ENCODE measurements around the gene USH2A.

USH2A gene

DNA sequence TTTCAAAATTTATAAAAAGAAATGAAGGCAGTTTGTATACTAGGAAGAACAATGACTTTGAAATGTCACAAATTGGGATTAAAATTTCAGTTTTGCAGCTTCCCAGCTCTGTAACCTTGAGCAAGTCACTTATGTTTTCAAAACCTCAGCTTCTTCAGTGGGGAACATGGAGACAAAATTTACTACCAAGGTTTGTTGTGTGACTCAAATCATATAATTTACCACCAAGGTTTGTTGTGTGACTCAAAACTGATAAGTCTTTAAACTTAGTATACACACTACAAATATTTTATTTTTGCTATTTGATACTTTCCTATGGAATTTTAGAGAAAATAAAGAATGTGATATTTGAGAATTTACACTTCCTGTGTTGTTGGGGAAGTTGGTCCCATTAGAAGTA, 636.3 kb downstream of the USH2A start:
- DNase-seq (ENCODE audit: low read depth): no peak

DNA sequence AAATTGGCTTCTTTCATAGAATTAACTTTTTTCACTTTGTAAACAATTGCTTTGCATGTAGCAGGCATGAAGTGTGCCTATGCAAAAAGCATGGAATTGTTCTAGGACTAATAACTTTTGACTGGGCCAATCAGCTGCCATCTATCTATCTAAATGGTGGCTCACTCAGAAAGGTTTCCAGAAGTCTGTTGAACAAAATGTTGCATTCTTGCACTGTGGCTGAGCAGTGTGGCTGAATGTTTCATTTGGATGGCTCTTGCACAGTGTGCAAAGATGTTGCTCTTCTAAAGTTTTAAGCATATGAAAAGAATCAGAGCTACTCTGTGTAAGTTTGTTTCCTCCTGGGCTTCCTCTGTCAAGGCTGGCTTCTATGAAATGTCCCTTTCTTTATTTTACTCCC, 642.6 kb downstream of the USH2A start:
- DNase-seq (ENCODE audit: low read depth): no peak

DNA sequence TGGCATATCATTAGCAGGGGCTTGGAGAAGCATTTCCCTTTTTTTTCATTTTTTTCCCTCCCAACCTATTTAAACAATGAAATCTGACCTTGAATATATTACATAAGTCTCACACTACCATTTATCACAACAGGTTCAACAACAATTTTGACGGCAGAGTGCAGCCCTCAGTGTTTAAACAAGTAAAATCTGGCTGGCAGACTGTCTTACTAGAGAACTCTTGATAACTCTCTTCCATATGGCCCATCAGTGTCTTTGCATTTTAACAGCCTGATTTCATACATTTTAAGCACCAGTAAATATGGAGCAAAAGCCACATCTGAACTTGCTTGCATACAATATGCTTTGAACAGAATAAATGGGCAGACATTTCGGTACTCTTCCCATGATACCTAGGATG, 643.1 kb downstream of the USH2A start:
- no peak for DNase-seq (ENCODE audit: low read depth)

DNA sequence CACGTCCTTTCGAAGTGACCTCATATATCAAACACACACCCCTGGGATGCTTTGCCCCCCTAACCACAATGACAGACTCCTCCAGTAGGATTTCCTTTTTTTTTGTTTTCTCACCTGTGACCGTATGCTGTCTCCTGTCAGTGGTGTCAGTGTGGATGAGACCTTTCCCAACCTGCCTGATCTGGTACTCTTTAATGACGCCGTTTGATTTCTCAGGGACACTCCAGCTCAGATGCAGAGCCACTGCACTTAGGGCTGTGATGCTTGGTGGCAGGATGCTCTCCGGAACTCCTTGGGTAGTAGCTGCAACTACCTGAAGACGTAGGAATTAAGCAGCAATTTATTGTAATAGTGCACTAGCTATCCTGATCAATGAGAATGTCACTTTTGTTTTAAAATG, 643.5 kb downstream of the USH2A start:
- no peak for DNase-seq (ENCODE audit: low read depth)

DNA sequence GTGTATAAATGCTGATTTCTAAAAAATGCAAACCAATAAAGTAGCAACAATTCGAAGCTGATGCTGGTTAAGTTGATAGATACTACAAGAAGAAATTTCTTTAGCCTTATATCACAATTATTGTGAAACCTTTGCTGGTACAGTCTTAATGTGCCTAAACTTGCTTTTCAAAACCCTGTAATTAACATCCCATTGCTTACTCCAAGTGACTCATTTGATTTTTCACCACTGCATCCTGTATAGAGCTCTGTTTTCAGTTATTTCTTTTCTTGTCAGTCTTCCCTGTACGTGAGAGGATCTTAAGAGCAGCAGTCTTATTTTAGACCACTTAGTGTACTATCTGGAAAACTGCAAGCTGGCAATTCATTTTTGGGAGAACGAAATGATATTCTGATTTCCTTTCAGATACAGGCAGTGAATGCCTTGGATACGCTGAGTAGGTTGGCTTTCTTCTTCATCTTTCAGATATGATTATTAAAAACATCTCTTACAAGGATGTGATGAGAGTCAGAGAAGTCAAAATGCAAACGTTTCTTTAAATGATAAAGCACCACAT, 645.8 kb downstream of the USH2A start:
- peak; percentile 41 for DNase-seq (ENCODE audit: low read depth)

DNA sequence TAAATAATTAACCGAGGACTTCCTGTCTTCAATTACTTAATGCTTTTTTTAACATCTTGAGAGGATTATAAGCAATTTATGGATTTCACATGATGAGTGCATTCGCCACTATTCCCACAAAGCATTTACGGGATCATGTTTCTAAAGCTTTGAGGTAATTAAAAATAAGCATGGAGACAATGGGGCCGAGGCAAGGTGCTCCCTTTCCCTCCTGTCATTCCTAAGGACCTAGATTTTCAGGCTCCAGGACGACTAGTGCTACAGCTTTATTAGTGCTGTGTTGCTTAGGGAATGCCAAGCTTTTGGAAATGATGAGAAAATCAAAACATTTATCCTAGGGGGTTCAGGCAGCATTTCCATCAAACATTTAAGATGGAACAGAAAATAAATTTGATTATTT, 646.9 kb downstream of the USH2A start:
- no peak for DNase-seq (ENCODE audit: low read depth)

DNA sequence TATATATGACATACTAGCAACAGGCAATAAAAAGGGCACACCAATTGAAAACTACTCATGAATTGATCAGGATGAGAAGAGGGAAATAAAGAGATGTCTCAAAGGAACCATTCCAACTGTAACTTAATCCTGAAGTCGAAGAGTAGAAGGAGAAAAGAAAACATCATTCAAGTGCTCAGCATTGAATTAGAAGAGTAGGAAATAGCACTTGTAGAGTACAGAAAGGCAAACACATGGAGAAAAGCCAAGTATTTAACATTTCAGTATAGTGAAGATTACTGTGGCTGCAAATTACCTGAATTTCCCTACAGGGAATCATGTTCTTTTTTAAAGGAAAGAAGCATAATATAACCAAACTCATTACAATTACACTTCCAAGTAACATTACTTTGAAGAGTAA, 651.1 kb downstream of the USH2A start:
- no peak for DNase-seq (ENCODE audit: low read depth)

DNA sequence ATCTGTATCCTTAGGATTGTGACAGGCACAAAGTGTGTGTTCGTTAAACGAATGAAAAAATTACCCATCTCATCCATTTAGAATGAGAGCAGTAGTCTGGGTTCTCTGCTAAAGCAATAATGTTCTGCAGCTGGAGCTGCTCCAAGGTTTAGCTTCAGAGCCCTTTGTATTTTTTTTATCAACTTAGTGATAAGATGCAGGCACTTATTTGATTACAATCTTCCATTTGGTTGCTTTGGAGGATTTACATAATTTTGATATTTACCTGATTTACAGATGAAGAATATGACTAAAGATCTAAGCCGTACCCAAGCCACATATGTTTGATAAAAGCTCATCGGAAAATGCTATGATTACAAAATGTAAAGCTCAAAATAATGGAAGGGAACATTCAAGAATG, 654.9 kb downstream of the USH2A start:
- no peak for DNase-seq (ENCODE audit: low read depth)

DNA sequence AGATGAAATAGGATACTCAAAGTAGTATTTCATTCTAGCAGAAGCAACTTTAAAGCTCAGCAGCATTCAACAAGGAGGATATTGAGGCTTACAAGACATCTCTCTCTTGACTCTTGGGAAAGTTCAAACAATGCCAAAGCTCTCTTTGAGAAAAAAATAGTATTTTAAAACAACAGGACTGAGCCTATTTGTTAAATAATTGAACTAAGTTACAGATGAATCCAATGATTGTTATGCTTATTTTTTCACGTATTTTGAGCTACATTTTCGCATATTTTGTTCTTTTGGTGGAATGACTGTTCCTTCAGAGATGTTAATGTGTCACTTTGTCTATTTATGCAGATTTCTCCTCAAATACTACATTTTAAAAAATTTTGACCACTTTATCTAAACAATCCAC, 655.5 kb downstream of the USH2A start:
- DNase-seq (ENCODE audit: low read depth): no peak

DNA sequence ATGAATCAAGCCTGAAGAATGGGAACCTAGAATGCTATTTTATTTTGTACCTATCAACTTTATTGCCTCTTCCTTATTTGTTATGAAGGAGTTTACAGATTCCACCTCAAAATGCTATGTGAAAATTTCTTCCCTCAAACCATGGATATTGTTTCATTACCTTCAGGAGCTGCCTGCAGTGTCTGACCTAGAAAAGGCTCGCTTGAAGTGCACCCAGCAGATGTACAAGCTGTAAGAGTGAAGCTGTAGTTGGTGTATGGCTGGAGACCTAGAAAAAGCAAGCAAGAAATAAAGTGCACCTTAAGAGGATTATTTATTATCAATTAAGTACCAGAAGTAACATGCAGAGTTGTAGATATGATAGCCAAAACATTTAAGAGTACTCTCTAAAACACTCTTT, 656.7 kb downstream of the USH2A start:
- DNase-seq (ENCODE audit: low read depth): no peak

DNA sequence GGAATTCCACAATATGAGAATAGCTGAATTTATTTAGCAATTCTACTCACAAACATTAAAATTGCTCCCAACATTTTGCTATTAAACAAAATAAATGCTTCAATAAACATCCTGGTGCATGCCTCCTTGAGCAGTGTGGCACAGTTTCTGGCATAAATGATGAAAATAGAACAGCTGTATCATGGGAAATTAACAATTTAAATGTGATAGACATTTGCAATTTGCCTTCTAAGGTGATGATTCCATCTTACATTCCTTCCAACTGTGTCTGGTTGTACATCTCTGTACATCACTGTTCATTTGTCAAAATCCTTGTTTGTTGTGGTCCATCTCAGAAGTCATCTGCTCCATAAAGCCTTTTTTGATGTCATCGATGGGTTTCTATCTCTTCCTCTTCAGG, 657.4 kb downstream of the USH2A start:
- DNase-seq (ENCODE audit: low read depth): no peak

DNA sequence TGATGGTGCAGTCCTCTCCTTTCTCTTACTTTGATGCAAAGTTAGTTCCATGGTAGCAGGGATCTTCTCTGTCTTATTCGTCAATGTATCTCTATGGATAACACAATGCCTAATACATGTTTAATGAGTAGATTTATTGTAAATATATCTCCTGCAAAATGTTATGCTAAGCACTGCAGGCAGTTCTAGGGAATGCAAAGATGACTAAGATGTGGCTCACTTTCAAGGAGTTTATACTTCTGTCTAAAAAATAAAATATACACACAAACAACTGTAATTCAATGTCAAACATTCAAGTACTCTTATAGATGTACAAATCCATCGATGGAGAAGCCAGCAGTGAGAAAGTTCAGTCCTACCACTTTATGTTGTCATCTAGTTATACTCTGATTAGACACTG, 661.8 kb downstream of the USH2A start:
- DNase-seq (ENCODE audit: low read depth): no peak

DNA sequence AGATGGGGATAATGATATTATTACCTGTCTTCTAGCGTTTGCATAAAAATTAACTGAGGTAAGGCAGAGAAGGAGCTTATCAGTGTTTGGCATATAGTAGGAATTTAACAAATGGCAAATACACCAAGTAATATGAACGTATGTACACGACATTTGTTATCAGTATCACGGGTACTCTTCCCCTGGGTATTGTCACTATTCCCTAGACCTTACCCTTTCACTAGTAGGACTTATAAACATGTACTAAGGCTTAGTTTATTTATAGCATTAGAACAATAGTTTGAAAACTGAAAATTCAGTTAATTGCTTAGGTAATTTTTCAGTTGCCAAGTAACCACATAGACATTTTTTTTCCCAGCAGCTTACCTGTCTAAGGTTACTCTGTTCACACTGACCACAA, 669.1 kb downstream of the USH2A start:
- DNase-seq (ENCODE audit: low read depth): no peak

DNA sequence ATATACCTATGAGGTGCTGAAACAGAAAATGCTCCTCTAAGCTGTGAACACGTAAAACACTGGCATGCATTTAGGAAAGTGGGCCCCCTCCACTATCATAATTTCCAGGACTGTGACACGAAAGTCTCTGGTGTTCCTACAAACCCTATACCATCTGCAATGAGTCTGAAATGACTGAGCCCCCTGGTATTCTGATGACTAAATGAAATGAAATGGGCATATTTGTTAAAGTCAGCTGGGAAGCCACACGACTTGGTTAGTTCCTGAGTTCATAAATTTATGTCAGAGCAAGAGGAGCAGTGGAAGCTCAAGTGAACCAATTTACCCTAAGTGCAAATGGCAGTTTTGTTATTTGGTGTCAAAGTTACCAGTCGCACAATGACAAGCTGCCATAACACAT, 673.8 kb downstream of the USH2A start:
- DNase-seq (ENCODE audit: low read depth): peak; percentile 71

DNA sequence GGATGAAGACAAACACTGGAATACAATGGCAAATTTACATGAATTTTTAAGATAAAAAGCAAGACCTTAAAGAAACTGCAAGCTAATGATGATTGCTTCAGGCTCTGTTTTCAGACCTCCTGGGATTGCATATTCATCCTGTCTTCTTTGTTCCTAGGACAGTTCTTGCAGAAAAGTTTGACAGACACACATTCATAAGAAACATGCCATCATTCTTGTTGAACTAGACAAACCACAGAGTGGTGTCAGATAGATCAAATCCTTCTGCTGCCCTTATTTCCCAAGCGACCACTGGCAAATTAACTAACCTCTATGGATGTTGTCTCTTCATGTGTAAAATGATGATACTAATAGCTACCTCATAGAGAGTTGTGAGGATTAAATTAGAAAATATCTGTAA, 674.8 kb downstream of the USH2A start:
- DNase-seq (ENCODE audit: low read depth): no peak

DNA sequence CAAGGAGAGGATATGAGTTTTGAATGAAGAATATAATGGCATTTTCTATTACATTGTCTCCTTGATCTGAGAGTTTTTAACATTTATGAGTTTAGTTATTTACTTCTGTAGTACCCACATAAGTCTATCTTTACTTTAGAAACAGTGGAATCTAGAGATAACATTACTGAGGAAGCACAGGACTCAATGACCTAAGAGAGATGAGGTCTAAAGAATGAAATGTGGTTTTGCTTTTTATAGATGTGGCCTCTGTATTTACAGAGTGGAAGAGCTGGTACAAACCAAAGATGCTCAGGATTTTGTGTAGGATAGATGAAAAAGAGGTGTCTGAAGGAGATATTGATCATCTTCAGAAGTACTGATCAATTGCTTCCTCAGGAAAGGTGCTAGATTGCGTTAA, 678.8 kb downstream of the USH2A start:
- no peak for DNase-seq (ENCODE audit: low read depth)

DNA sequence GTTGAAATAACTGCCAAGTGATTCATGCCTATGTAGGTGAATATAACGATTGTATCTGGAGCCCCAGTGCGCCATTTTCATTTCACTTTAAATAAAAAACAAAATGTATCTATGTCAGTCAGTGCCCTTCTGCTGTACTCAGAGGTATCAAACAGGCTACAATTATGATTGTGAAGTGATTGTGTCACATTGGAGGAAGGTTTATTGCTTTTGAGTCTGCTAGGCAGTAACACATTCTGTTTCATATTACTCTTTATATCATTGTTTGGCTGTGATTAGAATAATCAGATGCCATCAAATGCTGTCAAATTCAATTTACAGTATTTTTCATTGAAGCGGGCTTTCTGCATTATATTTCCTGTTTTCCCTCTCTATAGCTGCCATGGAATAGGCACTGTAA, 684.2 kb downstream of the USH2A start:
- DNase-seq (ENCODE audit: low read depth): no peak

DNA sequence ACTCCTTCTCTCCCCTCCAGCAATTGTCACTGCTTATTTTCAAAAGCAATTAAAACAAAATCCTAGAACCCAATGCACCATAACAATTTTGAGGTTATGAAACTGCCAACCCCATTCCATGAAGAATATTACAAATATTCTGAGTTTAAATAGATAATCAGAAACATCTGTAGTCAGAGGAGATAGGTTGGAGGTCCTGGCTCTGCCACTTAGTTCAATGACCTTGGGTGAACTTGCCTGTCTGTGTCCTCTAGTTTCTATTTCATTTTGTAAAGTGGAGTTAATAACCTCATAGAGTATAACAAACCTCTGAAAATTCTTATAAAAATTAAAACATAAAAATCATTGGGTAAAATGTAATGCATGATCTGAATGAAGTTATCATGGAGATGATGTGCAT, 691.5 kb downstream of the USH2A start:
- no peak for DNase-seq (ENCODE audit: low read depth)

DNA sequence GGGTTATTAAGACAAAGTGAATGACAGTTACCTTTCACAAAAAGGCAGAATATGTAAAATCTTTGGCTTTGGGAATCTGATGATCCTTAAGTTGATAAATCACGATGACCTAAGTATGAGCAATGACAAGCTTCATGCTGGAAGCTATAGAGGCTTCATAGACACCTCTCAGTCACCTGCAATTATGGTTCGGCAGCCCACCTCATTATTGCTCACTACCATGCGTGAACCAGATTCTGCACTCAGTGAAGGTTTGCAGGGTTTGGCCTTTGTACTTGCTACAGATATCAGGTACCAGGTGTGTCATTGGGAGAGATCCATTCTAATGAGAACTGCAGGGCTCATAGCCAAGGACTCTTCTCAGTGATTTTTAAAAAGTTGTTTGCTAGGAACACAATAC, 692.6 kb downstream of the USH2A start:
- no peak for DNase-seq (ENCODE audit: low read depth)

DNA sequence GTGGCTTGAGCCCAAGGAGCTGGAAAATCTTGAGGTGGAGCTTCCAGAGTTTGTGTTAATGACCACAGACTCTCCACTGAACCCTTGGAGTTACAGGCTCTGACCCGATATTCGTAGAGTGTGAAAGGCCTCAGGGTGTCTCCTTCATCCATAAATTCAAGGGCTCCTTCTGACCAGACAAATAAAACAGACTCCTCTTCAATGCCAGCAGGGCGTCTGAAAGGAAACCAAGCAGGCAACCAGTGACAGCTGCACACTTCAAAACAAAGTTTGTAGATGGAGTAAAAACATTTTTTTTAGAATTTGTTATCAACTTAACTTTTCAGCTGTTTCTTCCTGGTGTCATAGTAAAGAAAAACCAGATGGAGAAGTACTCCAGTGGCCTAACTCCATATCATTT, 695.1 kb downstream of the USH2A start:
- DNase-seq (ENCODE audit: low read depth): no peak

DNA sequence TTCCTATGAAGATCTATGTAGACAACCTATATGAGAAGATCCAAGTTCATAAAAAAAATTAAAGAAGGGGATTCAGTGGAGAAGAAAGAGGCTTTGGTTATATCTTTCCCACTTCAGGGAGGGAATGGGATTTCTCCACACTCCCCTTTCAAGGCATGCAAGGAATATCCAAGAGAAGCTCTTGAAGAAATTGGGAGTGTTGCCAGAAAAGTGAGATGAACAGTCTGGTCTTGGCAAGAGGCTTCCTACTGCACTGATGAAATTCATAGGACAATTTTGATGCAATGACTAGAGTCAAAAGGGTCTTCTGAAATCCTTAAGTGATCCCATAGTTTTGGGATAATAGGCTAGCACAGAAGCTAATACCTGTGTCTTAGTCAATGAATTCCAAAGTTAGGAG, 703.1 kb downstream of the USH2A start:
- DNase-seq (ENCODE audit: low read depth): no peak

DNA sequence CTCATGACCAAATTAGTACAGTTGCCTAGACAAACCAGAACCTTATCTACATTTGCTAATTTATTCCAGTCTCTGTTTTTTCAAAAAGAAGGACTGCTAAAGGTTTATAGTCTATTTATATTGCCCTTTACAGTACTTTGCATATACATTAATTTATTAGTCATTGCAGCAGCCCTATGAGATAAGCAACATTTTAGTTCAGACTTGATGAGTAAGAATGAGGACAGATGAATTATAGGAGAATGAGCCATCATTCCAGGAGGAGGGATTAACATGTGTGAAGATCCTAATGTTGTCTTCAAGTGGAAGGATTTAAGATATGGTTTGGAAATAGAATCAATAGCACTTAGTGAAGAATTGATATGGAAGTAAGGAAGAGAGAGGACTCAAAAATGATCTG, 703.7 kb downstream of the USH2A start:
- DNase-seq (ENCODE audit: low read depth): no peak

DNA sequence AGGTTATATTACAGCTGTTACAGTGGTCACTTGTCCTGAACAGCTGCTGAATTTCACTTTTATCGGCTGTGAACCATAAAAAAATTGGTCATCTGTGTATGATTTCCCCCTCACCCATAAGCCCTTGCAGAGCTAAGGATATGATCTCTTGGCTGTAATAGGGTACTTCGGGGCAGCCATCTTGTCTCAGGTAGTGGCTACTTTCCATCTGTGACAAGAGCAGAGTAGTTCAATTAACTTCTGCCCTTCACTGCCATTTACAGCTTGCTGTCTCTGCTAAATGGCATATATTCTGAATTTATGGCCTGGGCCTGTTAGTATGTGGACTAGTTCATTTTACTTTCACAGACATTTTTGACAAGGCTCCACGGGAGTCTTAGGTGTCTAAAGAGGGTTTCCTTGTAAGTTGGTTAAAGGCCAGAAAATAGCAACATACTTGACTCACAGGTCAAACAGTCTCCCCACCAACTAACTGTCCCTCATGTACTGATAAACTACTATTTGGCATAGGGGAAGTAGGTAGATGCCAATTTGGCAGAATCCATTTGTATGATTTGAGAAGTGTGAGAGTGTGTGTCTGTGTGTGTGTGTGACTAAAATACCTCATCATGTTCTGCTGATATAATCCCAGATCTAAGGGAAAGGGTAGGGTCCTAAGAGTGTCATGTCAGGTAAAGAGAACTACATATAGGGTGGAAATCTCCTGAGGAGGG, 704.5 kb downstream of the USH2A start:
- no peak for DNase-seq (ENCODE audit: low read depth)

DNA sequence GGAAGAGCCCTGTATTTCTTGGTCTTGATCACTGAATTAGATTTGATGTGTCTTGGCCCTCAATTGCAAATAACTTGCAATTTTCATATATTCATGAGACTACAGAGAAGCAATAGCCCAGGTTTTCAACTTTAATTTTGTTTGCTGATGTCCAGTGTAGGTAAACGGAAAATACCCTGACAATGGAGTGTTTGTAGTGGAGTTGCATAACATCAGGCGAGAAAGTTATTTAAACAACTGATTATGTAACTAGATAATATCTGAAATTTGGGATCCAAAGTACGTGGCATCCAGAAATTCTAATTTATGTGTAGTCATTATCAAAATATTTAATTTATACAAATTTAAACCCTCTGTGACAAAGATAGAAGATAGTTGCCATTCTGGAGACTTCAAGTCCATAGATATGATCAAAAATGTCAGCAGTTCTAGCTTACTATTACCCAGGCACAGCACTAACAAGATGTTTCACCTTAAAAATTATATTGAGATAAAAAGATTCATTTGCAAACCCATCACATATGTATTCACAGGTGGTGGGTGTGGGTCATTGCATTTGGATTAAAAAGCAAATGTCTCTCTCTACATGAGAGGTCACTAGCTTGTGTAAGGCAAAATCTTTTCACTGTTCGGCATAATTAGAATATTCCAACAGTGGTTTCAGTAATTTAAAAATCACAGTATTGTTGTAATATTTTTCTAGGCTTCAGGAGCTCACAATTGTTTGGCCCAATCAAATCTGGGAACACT, 705.4 kb downstream of the USH2A start:
- DNase-seq (ENCODE audit: low read depth): no peak
